HG02870 (cell line): ENCODE data around the gene DOCK2.

Source experiments
- ATAC-seq: cut with Tn5 transposase; IDR thresholded peaks from one replicate; pipeline ENCODE4 v1.9.1; 2021; ENCODE audit warnings: mild to moderate bottlenecking, moderate library complexity; ENCODE audit not compliant: unreplicated experiment

The DOCK2 gene

DNA sequence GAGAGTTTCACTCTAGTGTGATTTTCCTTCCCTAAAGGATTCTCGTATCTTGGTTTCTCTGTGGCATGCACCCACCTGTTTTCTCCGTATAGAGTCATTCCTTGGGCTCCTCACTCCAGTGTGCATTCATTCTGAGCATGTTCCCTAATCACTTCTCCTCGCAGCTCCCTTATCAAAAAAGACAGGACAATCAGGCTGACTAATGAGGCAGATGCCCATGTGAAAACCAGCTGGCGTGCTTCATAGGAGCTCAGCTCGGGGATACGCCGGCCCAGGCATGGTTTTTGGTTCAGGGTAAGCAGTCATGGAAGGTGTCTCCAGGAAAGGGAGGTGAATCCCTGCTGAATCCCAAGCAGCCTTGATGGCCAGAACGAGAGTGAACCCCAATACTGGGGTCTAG is 384.4 kb downstream of the DOCK2 start:
- ATAC-seq, result no peak

DNA sequence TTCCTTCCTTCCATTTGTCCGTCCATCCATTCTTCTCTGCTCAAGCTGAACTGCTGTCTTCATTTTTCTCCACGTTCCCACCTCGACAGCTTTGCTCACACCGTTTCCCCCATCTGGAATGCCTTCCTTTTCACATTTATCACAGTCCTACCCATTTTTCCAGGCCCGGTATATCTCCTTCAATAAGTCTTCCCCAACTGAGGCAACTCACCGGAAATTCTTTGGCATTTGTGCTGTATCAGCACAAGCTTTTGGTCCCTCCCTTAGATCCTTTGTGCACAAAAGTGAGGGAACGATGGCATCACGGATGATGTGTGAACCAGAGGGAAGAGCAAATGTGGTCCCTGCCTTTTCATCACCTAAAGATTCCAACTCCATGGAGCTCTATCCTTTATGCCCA is 388.8 kb downstream of the DOCK2 start:
- ATAC-seq, result no peak

DNA sequence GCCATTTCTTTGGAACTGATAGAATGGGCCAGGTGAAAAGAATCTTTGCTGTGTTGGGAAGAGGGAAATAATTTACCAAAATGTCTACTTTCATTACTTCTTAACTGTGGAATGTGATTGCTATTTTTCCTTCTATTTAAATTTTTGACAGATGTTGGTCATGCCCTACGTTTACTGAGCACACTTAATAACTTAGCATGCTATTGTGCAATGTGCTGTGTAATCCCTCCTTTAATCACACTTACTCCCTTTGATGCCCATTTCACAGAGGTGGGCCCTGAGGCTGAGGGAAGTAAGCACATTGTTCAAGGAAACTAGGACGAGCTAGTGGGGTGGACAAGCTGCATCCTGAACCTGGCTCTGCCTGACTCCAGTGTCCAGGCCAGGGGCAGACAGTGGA is 391.0 kb downstream of the DOCK2 start:
- ATAC-seq, result no peak

DNA sequence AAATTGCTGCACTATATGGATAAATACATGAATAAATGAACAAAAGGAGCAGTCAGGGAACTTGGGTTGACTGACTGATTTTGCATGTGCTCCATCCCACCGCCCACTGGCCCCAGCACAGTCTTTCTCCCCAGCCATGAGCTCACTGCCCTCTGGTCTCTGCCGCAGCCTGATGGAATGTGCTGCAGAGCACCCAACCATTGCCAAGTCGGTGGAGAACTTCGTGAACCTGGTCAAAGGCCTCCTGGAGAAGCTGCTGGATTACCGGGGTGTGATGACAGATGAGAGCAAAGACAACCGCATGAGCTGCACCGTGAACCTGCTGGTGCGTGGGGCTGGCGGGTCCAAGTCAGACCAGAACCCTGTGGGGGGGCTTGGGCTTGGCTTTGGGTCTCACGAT is 397.2 kb downstream of the DOCK2 start:
- ATAC-seq, result no peak

DNA sequence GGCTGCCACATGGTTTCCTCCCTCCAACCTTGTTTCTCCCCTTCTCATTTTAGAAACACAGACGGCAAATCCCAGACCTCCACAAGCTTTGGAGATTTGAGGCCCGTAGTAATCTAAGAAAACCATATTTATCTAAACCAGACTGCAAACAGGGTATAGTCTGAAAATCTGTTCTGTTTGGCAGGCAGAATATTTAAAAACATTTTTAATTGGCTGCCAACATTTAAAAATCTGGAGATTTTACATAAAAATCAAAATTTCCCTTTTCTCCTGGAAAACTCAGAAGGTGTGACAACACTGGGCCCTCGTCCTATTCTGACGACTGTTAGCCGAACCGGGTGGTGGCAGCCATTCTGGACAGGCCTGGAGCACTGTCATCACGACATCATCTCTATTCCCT is 401.2 kb downstream of the DOCK2 start:
- no peak for ATAC-seq

DNA sequence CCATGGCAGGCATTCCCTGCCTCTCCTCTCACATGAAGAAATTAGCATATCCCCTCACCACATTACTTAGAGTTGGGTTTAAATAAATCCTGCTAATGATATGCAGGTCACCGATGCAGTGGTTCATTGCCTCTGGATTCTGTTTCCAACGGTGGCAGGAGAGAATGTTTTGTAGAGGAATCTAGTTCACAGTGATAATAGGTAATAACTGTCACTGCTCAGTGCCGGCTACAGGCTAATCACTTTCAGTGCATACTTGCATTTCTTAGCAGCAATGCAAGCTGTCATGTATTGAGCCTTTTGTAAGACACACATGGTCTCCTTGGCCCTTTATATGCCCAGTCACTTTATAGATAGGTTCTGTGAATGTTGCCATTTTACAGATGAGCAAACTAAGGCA is 402.8 kb downstream of the DOCK2 start:
- no peak for ATAC-seq

DNA sequence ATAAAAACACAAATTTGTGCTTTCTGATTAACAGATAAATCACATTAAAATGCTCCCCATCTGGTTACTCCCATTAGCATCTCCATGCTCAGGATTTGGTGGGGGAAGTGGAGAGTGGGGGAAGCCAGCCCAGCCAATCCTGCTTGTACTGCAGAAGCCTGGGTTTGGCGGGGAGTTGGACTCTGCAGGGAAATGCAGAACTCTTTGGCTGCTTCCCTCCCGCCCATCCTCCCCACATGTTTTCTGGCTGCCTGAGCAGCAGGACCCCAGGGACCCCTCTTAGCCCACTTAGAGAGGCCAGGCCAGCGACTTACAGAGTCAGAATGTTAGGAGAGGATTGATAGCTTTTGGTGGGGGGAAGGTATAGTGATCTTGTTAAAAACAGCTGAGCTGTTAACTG is 409.2 kb downstream of the DOCK2 start:
- no peak for ATAC-seq

DNA sequence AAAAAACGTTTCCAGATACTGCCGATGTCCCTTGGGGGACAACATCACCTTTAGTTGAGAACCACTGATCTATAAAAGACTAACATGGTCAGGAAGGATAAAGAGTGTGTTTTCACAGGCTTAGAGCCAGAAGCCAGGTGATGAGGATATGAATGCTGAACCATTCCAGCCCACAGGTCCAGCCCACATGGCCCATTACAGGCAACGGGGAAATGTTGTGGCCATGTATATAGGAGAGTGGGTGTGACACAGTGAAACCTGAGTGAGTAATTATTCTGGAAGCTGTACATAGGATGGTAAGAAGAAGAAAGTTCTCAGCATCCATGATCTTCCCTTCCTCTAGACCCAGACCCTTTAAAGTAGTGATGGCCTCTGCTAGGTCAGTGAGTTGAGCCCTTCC is 412.6 kb downstream of the DOCK2 start:
- ATAC-seq, result no peak

- ATAC-seq, result no peak
These were observed 416.8 kb downstream of the DOCK2 start for GRCh38 chr5:170053896-170054295.

DNA sequence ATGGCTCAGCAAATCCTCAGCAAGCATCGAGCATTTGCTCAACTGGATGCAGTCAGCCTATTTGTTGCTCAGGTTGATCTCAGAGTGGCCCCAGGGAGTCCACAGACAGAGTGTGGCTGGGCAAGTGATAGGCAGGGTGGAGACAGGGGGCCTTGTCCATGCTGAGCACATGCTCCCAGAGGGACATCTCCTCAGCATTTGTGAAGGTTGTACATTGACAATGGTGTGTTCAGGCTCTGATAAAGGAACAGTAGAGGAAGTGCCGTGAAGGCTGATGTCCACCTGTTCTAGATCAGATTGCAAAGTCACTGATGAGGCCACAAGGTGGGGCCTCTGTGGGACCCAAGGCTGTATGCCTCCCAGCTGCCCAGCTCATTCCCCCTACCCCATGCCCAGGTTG is 418.5 kb downstream of the DOCK2 start:
- ATAC-seq, result no peak

GRCh38 chr5:170056561-170057267 is 419.6 kb downstream of the DOCK2 start:
- ATAC-seq, result no peak

- ATAC-seq, result no peak
These were observed 420.2 kb downstream of the DOCK2 start for GRCh38 chr5:170057311-170057710.

DNA sequence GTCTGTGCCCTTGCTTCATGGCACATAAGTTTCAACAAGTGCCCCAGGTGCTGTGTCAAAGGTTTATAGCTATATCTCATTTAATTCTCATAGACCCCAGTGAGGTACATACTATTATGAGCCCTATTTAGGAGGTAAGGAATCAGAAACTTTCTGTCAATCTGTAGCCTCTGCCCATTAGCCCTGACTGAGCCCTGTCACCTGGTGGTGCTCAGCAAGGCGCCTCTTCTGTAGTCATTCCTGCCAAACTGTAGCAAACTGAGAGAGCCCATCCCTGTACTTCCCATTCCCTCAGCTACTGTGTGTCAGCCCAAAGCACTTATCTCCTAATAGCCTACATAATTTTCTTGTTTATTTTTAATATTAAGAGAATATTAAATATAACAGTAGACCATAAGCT is 422.1 kb downstream of the DOCK2 start:
- no peak for ATAC-seq

GRCh38 chr5:170067152-170067551 is 430.1 kb downstream of the DOCK2 start:
- no peak for ATAC-seq

DNA sequence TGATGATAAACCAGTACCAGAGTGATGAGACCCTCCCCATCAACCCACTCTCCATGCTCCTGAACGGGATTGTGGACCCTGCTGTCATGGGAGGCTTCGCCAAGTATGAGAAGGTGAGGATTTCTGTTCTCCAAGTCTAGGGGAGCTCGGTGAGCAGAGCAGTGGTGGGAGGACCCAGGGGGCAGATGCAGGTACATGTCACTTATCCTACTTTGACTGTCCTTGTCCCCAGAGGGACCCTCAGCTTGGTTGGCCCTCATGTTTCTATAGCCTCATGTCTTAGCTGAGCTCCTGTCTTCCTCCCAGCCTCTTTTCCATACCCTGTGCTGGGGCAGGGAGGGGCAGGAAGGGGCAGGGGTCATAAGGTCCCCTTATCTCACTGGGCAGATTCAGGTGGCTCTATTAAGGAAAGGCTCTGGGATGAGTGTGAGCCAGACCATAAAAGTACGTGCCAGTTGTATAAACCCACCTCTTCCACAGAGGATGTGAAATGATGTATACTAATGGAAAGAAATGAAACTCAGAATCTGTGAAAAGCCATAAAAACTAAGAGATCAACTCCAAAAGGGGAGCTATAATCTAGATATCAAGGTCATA is 430.6 kb downstream of the DOCK2 start:
- no peak for ATAC-seq

DNA sequence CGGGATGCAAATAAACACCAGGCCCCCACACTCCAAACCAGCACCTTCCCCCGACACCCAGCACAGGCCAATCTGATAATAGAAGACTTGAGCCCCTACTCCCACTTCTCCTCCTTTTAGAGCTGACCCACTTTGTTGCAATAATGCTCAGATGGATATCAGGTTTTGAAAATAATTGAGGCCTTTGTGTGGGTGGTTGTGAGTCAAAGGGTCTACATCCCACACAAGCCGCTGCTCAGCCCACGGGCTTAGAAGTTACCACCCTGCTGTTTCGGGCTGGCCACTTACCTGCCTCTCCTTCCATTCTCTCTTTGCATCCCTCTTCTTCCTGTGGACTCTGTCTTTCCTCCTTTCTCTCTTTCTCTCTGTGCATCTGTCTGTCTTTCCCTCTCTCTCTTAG is 432.4 kb downstream of the DOCK2 start:
- no peak for ATAC-seq

GRCh38 chr5:170070556-170071412 is 433.7 kb downstream of the DOCK2 start:
- ATAC-seq, result no peak

- ATAC-seq, result no peak
These were observed 434.7 kb downstream of the DOCK2 start for GRCh38 chr5:170071748-170072147.

DNA sequence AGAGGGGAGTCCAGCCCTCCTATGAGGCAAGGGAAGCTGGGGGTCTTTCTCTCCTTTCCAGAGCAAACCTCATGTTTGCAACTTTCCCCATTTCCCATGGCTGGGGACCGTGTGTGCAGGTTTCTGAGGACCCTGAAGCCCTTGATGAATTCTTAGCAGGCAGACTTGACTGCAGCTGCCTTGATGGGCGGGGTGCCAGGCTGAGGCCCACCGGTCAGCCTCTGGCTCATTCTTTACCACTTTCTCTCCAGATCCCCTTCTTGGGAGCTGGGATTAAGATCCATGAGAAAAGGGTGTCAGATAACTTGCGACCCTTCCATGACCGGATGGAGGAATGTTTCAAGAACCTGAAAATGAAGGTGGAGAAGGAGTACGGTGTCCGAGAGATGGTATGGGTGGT is 438.6 kb downstream of the DOCK2 start:
- no peak for ATAC-seq

DNA sequence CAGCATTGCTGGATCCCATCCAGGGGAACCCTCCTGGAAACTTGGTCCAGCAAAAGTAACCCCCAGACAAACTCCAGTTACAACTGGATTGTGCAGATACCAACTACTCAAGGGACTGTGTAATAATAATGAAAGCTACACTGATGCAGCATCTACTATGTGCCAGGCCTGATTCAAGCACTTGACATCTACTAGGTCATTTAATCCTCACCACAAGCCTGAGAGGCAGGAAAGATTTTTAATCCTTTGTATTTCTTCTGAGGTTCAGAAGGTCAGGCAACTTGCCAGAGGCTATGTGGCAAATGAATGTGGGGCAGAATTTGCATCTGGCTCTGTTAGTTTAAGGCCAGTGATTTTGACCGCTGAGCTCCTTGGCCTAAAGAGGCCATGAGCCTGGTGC is 439.1 kb downstream of the DOCK2 start:
- ATAC-seq, result no peak

- no peak for ATAC-seq
These were observed 439.7 kb downstream of the DOCK2 start for GRCh38 chr5:170076739-170077138.

DNA sequence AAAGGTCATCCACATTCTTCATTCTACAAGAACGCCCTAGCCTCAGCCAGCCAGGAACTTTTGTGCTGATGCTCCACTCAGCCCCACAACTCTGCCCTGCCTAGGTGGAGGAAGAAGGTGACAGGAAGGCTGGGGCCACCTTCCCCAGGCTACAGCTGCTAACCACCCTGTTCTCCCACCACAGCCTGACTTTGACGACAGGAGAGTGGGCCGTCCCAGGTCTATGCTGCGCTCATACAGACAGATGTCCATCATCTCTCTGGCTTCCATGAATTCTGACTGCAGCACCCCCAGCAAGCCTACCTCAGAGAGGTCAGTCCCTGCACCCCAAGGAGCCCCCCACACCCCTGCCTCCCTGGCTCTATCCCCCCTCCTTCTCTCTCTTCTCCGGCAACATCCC is 440.5 kb downstream of the DOCK2 start:
- no peak for ATAC-seq
